Natural killer cell (primary cell): ENCODE data around the gene KRT72. TPM values are rescaled to one million over a fixed set of nuclear protein-coding genes. Genes with fewer than 3 reads are reported as not detected.

ENCODE experiments used
- ATAC-seq, 3 donors: fragments of 150-1000 bp in 2 of 3; fragments of 200-7000 bp in 1 of 3; cut with Tn5 transposase; 1 replicate in 1 of 3; 2 replicates in 2 of 3; pipeline ENCODE4 v1.10.0; 2021; ENCODE audit warnings: mild to moderate bottlenecking in 2 of 3, moderate library complexity in 2 of 3
- DNase-seq, 2 donors: peaks; one replicate each; pipeline versions ENCODE4 v3.0.0 to v3.0.0-alpha.2; 2013 to 2021; ENCODE audit warnings: mixed read lengths in 1 of 2
- H3K27ac ChIP-seq: one replicate; pipeline ENCODE4 v1.5.1; 2013; ENCODE audit warnings: mild to moderate bottlenecking, low read length
- H3K27me3 ChIP-seq: one replicate; pipeline ENCODE4 v1.6.1; 2013; ENCODE audit warnings: low read length; ENCODE audit not compliant: control insufficient read depth, insufficient read depth
- H3K36me3 ChIP-seq: one replicate; pipeline ENCODE4 v1.6.1; 2013; ENCODE audit warnings: low read length; ENCODE audit not compliant: control insufficient read depth, insufficient read depth
- H3K4me1 ChIP-seq: one replicate; pipeline ENCODE4 v1.6.1; 2013; ENCODE audit warnings: low read length; ENCODE audit not compliant: control insufficient read depth, insufficient read depth
- H3K4me3 ChIP-seq: one replicate; pipeline ENCODE4 v1.5.1; 2013; ENCODE audit warnings: low read length
- H3K9me3 ChIP-seq: one replicate; pipeline ENCODE4 v1.6.1; 2013; ENCODE audit warnings: low read length; ENCODE audit not compliant: control insufficient read depth, insufficient read depth
- H3K27ac Mint-ChIP-seq, 2 donors: one replicate each; pipeline ENCODE4 v1.8.0; 2022; ENCODE audit warnings: mild to moderate bottlenecking in 2 of 2, mixed read lengths in 2 of 2, moderate library complexity in 1 of 2
- H3K27me3 Mint-ChIP-seq, 2 donors: one replicate each; pipeline ENCODE4 v1.8.0; 2022; ENCODE audit warnings: low read depth in 2 of 2, mixed read lengths in 2 of 2
- H3K36me3 Mint-ChIP-seq: one replicate; pipeline ENCODE4 v1.8.0; 2022; ENCODE audit warnings: mixed read lengths
- H3K4me1 Mint-ChIP-seq, 2 donors: one replicate each; pipeline ENCODE4 v1.8.0; 2022; ENCODE audit warnings: mixed read lengths in 2 of 2
- H3K4me3 Mint-ChIP-seq: one replicate; pipeline ENCODE4 v1.8.0; 2022; ENCODE audit warnings: mild to moderate bottlenecking, moderate library complexity, mixed read lengths
- H3K9me3 Mint-ChIP-seq, 2 donors: one replicate each; pipeline ENCODE4 v1.8.0; 2022; ENCODE audit warnings: mixed read lengths in 2 of 2
- CTCF ChIP-seq: fragments of 200-600 bp; IDR thresholded peaks from one replicate; pipeline ENCODE4 v1.8.0; 2022; ENCODE audit warnings: antibody characterized with exemption
- WGBS: methylation state at CpG from one replicate; pipeline ENCODE4 v1.1.7; 2013; ENCODE audit warnings: missing lambda C conversion rate; ENCODE audit not compliant: insufficient coverage; 5-methylcytosine and 5-hydroxymethylcytosine counted together
- intact Hi-C: fragments of 100-400 bp; cut with micrococcal nuclease; formaldehyde crosslinking; loops from one replicate; pipeline ENCODE4 v1.14.2; 2022
- total RNA-seq, 4 donors: library from RNA; stranded (reverse); fragments of 120-200 nt in 1 of 4; gene quantifications; one replicate each; pipeline versions ENCODE4 v1.2.3 to v1.2.4, GENCODE V29; 2013 to 2022

KRT72 gene
- total RNA-seq, 3 donors from 2014 or later (not counting 1 experiment from before 2014, with no cell fraction given) = 21.9 to 136 (median 38.0) TPM

DNA sequence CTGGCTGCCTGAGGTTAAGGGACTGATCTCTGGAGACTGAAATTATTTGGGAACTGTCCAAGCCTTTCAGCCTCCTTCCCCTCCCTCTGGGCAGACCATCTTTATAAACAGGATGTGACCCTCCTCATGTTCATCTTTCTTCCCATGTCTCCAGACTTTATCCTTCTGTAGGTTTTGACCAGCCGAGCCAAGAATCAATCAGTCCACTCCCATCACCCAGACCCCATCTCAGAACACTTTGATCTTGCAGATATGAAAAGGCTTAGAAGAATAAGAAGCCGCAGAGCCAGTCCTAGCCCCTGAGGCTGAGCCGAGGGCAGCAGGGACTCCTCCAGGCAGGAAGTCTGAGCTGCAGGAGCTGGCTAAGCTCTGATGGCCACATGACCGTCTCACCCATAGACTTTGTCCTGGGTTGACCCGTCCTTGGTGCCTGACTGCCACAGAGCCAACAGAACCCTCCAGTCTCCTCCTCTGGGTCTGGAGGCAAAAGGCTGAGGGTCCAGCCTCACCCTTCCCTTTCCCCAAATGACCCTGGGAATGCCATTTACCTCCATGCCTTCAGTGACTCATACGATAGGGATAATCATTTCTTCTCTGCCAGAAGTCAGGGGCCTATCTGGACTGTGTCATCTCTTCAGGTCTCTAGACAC is 49.9 kb downstream of the KRT72 start:
- H3K4me3 Mint-ChIP-seq = no peak overlapping the region
- intact Hi-C loops = no loop called here
- no peaks in the 10 kb centered on the region for H3K9me3 ChIP-seq
- WGBS = 67% methylated on average over 6 of the region's 6 CpGs
- ATAC-seq (no peak), DNase-seq (no peak)
- peaks cover 32% of the 10 kb centered on the region for H3K4me1 ChIP-seq
- no peaks in the 10 kb centered on the region for H3K9me3 Mint-ChIP-seq
- H3K36me3 Mint-ChIP-seq = no peaks in the 10 kb centered on the region
- no peaks in the 10 kb centered on the region for H3K36me3 ChIP-seq
- no peak overlapping the region for H3K27ac Mint-ChIP-seq
- H3K4me3 ChIP-seq = no peak overlapping the region
- H3K27ac ChIP-seq = no peak overlapping the region
- H3K4me1 Mint-ChIP-seq = peaks cover 36 to 41% of the 10 kb centered on the region in 2 donors
- no peak for TF ChIP-seq CTCF
- peaks cover 0 to 17% of the 10 kb centered on the region in 2 donors for H3K27me3 Mint-ChIP-seq
- H3K27me3 ChIP-seq = no peaks in the 10 kb centered on the region

GRCh38 chr12:52546126-52546525 is 55.1 kb downstream of the KRT72 start:
- H3K9me3 ChIP-seq = no peaks in the 10 kb centered on the region
- H3K9me3 Mint-ChIP-seq = no peaks in the 10 kb centered on the region
- H3K27ac ChIP-seq = no peak overlapping the region
- H3K4me1 Mint-ChIP-seq = peaks cover 19 to 30% of the 10 kb centered on the region in 2 donors
- H3K27ac Mint-ChIP-seq = no peak overlapping the region
- H3K36me3 ChIP-seq = no peaks in the 10 kb centered on the region
- no peaks in the 10 kb centered on the region for H3K27me3 ChIP-seq
- WGBS = 89% methylated on average over 15 of the region's 15 CpGs
- H3K36me3 Mint-ChIP-seq = no peaks in the 10 kb centered on the region
- no peak overlapping the region for H3K4me3 Mint-ChIP-seq
- intact Hi-C loops = no loop called here
- H3K27me3 Mint-ChIP-seq = peaks cover 0 to 17% of the 10 kb centered on the region in 2 donors
- H3K4me3 ChIP-seq = no peak overlapping the region
- peaks cover 12% of the 10 kb centered on the region for H3K4me1 ChIP-seq
- DNase-seq = no peak
- no peak for ATAC-seq
- TF ChIP-seq CTCF = no peak

GRCh38 chr12:52543985-52544883 is 57.0 kb downstream of the KRT72 start:
- Mint-ChIP-seq H3K27me3 (peaks cover 0 to 12% of the 10 kb centered on the region in 2 donors), H3K4me3 (no peak overlapping the region), H3K4me1 (peaks cover 19 to 34% of the 10 kb centered on the region in 2 donors), H3K27ac (no peak overlapping the region), H3K9me3 (no peaks in the 10 kb centered on the region), H3K36me3 (no peaks in the 10 kb centered on the region)
- H3K4me3 ChIP-seq = no peak overlapping the region
- intact Hi-C loops = no loop called here
- 90% methylated on average over 17 of the region's 17 CpGs for WGBS
- H3K27me3 ChIP-seq = no peaks in the 10 kb centered on the region
- no peak for DNase-seq
- H3K9me3 ChIP-seq = no peaks in the 10 kb centered on the region
- H3K36me3 ChIP-seq = no peaks in the 10 kb centered on the region
- no peak overlapping the region for H3K27ac ChIP-seq
- TF ChIP-seq CTCF = no peak
- ATAC-seq = peak in 1 of 3 donors; percentile 59
- peaks cover 12% of the 10 kb centered on the region for H3K4me1 ChIP-seq
